RWPE1 (cell line): Measurements from ENCODE around the gene CYTH3.
"Not testable (repeated sequence)": the region's sequence is repeated elsewhere in the genome, so short reads cannot be mapped to it uniquely, and the experiment has no call there.

Experiments used
- CTCF ChIA-PET: fragments of 350-600 bp; sonication (Branson Sonifier 250); formaldehyde crosslinking; extraction: SDS; loops from one replicate; lab custom pipeline; 2021; lab: Yijun Ruan, JAX
- POLR2A ChIA-PET: fragments of 400-600 bp; formaldehyde crosslinking; extraction: SDS; loops from one replicate; lab custom pipeline; 2020; ENCODE audit warnings: antibody characterized with exemption; ENCODE audit not compliant: low non-redundant PET; lab: Yijun Ruan, JAX
- DNase-seq: peaks from one replicate; pipeline ENCODE4 v3.0.0; 2012; ENCODE audit warnings: low spot score
- H3K27ac ChIP-seq: fragments of 450-650 bp; 2 replicates; pipeline ENCODE4 v1.5.1; 2017
- CTCF ChIP-seq: fragments of 450-650 bp; conservative IDR thresholded peaks from 2 replicates; pipeline ENCODE4 v1.5.1; 2017; ENCODE audit warnings: low read depth, mild to moderate bottlenecking

CYTH3 gene

GRCh38 chr7:6153646-6154541 lies 118.5 kb downstream of the CYTH3 start:
- POLR2A ChIA-PET, result no interaction called here
- no peak for TF ChIP-seq CTCF
- H3K27ac ChIP-seq, result no peak overlapping the region
- CTCF ChIA-PET, result no interaction called here
- DNase-seq, result no peak

- no peak for DNase-seq
- H3K27ac ChIP-seq, result peak overlapping the region; percentile 6; the same call in 1 of the 2 replicates
- CTCF ChIA-PET, result interaction anchor here (0.7 kb wide), 1 partner anchor 159 kb away, joined by 3 read pairs; no protein-coding TSS in a partner anchor
- no peak for TF ChIP-seq CTCF
- POLR2A ChIA-PET, result no interaction called here
Measured at GRCh38 chr7:6151994-6152735, 120.3 kb downstream of the CYTH3 start.

GRCh38 chr7:6151527-6151926 lies 120.9 kb downstream of the CYTH3 start:
- DNase-seq, POLR2A ChIA-PET, H3K27ac ChIP-seq: not testable (repeated sequence)
- CTCF ChIA-PET, result interaction anchor here (0.6 kb wide), 1 partner anchor 37 kb away, joined by 3 read pairs; no protein-coding TSS in a partner anchor

- CTCF ChIA-PET, result interaction anchor here (1.0 kb wide), 1 partner anchor 10 kb away, joined by 3 read pairs; no protein-coding TSS in a partner anchor
- POLR2A ChIA-PET, result no interaction called here
- H3K27ac ChIP-seq, result no peak overlapping the region
- no peak for DNase-seq
- TF ChIP-seq CTCF, result no peak
Measured at GRCh38 chr7:6149996-6150395, 122.4 kb downstream of the CYTH3 start.

- ChIA-PET POLR2A (no interaction called here), CTCF (interaction anchor here (0.7 to 0.8 kb wide), 2 partner anchors 11 to 116 kb away, joined by 3 to 4 read pairs; no protein-coding TSS in a partner anchor)
- no peak overlapping the region for H3K27ac ChIP-seq
- DNase-seq, result no peak
- TF ChIP-seq CTCF, result no peak
Measured at GRCh38 chr7:6148724-6149360, 123.6 kb downstream of the CYTH3 start.

- CTCF ChIA-PET, result interaction anchor here (1.2 kb wide), 1 partner anchor 14 kb away, joined by 5 read pairs; no protein-coding TSS in a partner anchor
- no peak for DNase-seq
- H3K27ac ChIP-seq, result no peak overlapping the region
- POLR2A ChIA-PET, result no interaction called here
- TF ChIP-seq CTCF, result no peak
Measured at GRCh38 chr7:6147627-6148026, 124.8 kb downstream of the CYTH3 start.
